ENCODE measurements around the gene MAP3K5.
A peak's percentile ranks its signal among the peaks of the same experiment; 100 is the strongest.

Gene MAP3K5

DNA sequence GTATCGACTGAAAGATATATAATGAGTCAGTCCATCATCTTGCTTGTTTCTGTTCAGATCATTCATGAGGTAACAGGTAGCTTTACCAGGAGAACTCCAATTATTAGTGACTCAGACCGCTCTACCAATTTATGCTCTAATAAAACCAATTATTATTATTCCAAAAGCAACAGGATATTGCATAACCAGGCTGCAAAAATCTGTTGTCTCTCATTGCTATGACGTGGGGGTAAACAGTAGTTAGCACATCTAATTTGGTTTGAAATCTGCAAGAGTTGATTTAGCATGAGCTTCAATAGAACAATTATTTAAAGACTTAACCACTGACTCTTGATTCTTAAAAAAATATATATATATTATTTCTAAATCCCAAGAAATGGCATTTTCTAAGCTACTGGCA, 151.1 kb downstream of the MAP3K5 start:
- DNase-seq = no peak

GRCh38 chr6:136640132-136640915, 152.0 kb downstream of the MAP3K5 start:
- no peak for DNase-seq

- no peak for DNase-seq
Observed at GRCh38 chr6:136639702-136640101, 152.6 kb downstream of the MAP3K5 start.

DNA sequence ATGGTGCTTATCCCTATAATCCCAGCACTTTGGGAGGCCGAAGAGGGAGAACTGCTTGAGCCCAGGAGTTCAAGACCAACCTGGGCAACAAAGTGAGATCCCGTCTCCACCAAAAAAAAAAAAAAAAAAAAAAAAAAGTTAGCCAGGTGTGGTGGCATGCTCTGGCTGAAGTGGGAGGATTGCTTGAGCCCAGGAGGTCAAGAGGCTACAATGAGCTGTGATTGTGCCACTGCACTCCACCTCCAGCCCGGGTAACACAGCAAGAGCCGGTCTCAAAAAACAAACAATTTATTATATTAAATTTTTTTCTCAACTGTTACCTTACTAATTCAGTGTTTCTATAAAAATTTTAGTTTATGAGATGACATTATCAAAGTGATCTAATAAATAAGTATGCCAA, 156.7 kb downstream of the MAP3K5 start:
- DNase-seq = no peak

DNA sequence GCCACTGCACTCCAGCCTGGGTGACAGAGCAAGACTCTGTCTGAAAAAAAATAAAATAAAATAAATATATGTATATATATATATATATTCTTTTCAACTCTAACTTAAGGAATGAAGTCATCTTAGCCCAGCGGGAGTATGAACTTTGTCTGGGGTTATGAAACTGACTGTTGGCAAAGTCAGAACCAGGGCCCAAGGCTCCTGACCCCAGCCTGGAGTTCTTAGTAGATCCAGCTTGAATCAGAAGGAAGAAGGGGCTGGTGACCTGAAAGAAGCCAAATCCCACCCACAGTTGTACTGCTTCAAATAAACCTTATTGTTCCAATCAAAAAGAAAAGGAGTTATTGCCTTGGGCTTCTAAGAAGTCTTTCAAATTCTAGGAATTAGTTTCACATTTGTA, 158.9 kb downstream of the MAP3K5 start:
- no peak for DNase-seq

- no peak for DNase-seq
Observed at GRCh38 chr6:136628996-136629395, 163.3 kb downstream of the MAP3K5 start.

DNA sequence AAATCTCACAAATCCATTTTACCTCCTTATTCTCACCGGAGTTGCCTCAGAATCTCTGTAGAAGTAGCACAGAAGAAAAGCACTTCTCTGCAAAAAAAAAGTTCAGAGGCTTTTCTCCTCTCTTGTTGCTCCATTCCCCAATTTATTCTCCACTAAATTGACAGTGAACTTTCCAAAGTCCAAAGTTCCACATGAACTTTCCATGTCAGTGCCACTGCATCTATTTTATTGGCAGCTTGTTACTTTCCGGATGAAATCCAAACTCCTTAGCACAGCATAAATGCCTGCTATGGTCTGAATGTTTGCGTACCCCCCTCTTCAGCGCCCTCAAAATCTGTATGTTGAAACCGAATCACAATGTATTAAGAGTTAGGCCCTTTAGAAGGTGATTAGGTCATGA, 165.1 kb downstream of the MAP3K5 start:
- no peak for DNase-seq

- no peak for DNase-seq
Observed at GRCh38 chr6:136625293-136625692, 167.0 kb downstream of the MAP3K5 start.

GRCh38 chr6:136624347-136624746, 167.9 kb downstream of the MAP3K5 start:
- no peak for DNase-seq

DNA sequence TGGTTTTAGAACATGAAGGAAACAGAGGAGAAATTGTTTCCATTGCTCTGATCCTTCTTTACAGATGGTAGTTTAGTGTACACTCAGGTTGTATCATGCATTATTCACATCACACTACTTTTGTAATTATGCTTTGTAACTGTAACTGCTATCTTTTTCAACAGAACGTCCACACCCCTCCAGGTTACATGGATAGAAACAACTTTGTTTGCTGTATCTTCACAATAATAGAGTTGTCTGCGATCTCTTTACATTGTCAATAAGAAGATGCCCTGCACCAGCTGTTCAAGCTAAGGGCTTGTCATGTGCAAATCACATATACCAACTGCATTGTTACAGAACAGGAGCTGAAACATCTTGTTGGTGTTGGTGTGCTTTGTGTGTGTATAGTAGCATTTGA, 174.2 kb downstream of the MAP3K5 start:
- peak; percentile 41 for DNase-seq

DNA sequence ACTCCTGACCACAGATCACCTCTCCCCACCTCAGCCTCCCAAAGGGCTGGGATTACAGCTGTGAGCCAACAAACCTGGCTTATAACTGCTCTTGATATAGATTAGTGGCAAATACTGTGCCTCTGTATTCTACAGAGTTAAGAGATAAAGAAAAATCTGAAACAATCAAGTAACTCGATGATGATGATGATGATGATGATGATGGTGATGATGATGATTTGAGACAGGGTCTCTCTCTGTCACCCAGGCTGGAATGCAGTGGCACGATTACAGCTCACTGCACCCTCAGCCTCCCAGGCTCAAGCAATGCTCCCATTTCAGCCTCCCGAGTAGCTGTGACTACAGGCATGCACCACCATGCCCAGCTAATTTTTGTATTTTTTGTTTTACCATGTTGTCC, 175.8 kb downstream of the MAP3K5 start:
- DNase-seq = no peak

DNA sequence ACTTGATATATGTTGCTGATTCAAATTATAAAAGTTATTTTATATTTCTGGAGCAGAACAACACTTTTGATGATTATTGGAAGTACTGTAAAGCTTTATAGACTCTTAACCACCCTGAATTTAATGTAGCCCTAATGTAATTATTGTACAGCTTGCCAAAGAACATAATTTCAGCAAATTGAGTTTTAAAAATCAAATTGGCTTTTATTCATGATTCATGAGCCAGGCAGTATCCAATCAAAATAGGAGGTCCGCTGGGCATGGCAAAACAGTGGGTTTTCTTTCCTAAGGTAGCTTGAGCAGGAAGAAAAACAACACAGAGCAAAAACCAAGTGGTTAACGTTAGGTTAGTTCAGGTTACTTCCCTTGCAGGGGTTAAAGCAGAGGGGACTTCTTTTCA, 177.3 kb downstream of the MAP3K5 start:
- no peak for DNase-seq

GRCh38 chr6:136614350-136614749, 177.9 kb downstream of the MAP3K5 start:
- no peak for DNase-seq

DNA sequence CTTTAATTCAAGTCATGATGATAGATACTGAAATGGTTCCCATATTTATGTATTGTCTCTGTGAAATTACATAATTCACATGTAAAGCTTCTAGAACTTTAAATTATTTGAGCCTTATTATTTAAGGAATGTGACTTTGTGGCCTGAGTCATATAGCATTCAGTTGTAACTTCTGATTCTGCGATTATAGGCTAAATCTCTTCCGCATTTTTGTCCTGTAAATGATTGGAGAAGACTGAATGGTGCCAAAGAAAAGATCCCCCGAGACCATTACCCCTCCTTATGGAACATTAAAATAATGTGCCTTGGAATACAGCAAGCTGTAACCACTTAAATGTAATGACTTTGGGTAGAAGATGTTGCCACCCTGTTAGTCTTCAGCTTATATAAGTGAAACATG, 178.8 kb downstream of the MAP3K5 start:
- no peak for DNase-seq

GRCh38 chr6:136612666-136613389, 179.4 kb downstream of the MAP3K5 start:
- DNase-seq = no peak

DNA sequence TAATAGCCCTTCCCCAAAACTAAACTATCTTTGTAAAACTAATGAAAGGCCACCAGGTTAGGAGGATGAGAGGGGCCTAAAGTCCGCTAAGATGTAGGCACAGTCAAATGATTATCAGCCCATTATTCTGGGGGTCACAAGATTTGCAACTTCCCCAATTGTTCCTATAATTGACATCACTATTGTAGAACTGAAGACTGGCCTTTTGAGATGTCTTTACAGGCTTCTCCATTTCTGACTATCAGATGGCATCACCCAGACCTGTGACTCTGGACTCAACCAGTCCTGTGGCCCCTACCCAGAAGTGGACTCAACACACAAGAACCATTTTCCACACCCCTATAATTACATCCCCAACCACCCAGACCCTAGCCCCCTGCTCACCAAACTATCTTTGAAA, 180.5 kb downstream of the MAP3K5 start:
- DNase-seq = no peak

DNA sequence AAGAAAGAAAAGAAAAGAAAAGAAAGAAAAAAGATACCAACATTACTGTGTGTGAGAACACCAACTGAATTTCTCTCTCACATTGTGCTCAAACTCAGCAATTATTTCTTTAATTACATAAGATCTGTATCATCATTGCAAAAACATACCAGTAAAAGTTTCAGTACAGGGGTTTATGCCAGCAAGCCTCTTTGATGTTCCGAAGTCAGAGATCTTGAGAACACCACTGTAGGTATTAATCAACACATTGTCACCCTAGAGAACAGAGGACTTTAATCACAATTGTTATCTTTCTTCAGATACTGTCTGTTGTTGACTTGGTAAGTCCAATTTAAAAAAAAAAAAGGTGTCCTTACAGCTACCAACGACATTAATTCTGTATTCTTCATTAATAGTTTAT, 181.1 kb downstream of the MAP3K5 start:
- DNase-seq = no peak

DNA sequence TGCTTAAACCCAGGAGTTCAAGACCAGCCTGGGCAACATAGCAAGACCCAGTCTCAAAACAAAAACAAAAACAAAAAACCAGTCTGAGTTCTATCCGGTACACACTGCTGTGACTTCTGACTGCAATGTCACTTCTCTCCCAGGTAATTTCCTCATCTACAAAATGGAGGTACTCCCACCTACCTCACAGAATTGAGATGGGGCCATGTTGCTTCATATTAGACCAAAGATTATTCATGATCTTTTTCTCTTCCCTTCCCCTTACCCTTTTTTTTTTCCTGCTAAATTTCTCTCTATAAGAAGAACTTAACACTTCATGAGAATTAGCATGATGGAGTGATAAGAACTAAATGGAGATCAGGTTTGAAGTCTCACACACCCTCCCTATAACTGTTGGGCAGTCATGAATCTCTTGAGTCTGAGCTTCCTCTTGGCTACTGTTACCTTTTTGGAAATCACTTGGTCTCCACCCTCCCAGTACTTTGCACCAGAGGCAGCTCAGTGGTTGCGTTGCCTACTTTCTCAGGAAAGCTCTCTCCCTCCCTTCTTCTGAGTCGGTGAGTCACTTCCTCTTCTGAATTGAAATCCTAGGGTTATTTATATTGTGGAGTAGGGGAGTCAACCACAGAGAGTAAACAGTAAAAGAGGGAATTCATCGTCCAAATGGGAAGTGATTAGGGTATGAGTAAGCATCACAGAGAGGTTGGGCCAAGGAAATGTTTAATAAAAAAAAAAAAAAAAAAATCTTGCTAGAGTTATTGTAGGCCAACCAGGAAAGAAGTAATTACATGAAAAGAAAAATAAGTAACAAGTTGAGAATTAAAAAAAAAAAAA, 182.2 kb downstream of the MAP3K5 start:
- peak; percentile 70 for DNase-seq

- no peak for DNase-seq
Observed at GRCh38 chr6:136608991-136609390, 183.3 kb downstream of the MAP3K5 start.

- peak; percentile 80 for DNase-seq
Observed at GRCh38 chr6:136607932-136608772, 184.1 kb downstream of the MAP3K5 start.

- DNase-seq = peak; percentile 33
Observed at GRCh38 chr6:136607204-136607931, 184.9 kb downstream of the MAP3K5 start.

DNA sequence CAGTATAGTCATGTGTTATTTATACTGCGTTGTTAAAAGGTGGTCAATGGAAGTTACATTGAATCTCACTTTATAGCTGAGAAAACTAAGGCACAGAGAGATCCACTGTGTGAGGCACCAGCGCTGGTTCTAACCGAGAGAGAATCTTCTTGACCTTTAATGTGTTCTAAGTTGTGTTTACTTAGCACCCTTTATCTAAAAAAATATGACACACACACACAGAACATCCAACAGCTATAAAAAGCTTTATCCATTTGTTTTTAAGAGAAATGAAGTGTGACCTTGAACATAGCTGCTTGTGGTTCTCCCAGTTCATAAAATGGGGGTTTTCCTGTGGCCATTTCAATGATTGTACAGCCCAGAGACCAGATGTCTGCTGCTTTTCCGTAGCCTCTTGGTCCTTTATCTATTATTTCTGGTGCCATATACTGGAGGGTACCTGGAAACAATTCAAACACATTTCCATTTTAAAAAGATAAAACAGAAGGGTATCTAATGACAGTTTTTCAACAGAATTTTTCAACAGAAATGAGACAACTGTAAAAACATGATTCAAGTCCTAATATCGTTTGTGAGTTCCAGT, 187.3 kb downstream of the MAP3K5 start:
- DNase-seq = peak; percentile 23
